ENCODE results near the gene RNF38.

DNA sequence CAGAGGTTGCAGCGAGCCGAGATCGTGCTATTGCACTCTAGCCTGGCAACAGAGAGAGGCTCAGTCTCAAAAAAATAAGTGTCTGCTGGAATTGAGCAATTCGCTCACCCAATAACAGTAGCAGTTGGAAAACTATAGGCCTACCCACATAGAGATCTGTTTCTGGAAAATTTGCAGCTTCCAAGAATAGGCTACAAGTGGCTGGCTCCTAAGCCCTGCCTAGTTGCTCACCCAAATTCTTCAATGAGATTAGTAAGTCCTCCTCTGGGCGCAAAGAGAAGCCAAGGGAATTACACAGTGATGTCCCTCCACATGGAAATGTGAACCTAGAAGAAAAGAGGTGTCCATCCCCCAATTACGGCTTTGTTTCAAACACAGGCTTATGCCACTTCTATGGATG is 42.6 kb upstream of the RNF38 start:
- TF ChIP-seq, protein P1, sequence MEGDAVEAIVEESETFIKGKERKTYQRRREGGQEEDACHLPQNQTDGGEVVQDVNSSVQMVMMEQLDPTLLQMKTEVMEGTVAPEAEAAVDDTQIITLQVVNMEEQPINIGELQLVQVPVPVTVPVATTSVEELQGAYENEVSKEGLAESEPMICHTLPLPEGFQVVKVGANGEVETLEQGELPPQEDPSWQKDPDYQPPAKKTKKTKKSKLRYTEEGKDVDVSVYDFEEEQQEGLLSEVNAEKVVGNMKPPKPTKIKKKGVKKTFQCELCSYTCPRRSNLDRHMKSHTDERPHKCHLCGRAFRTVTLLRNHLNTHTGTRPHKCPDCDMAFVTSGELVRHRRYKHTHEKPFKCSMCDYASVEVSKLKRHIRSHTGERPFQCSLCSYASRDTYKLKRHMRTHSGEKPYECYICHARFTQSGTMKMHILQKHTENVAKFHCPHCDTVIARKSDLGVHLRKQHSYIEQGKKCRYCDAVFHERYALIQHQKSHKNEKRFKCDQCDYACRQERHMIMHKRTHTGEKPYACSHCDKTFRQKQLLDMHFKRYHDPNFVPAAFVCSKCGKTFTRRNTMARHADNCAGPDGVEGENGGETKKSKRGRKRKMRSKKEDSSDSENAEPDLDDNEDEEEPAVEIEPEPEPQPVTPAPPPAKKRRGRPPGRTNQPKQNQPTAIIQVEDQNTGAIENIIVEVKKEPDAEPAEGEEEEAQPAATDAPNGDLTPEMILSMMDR (IDR thresholded peaks at IDR 0.05): no peak
- TF ChIP-seq POLR2A (IDR thresholded peaks at IDR 0.05) (no peak), POLR2AphosphoS5 (IDR thresholded peaks at IDR 0.05) (no peak)
